Omental fat pad (tissue), 4 donors: Measurements from ENCODE around the gene PNO1. TPM values are rescaled to one million over a fixed set of nuclear protein-coding genes. Genes with fewer than 3 reads are reported as not detected.
A peak's percentile ranks its signal among the peaks of the same experiment; 100 is the strongest.
"Not testable (repeated sequence)": the region's sequence is repeated elsewhere in the genome, so short reads cannot be mapped to it uniquely, and the experiment has no call there.

Experiments used
- ATAC-seq: fragments of 150-250 bp; one replicate; pipeline ENCODE4 v1.9.1; 2016; ENCODE audit warnings: mild to moderate bottlenecking, moderate library complexity; ENCODE audit not compliant: low FRiP score
- DNase-seq: peaks from one replicate; pipeline ENCODE4 v3.0.0-alpha.2; 2019; ENCODE audit warnings: low spot score
- CTCF ChIP-seq, 3 donors: fragments of 450-650 bp; IDR thresholded peaks; one replicate each; pipeline ENCODE4 v1.5.1; 2016 to 2017; ENCODE audit warnings: antibody characterized with exemption in 3 of 3, mild to moderate bottlenecking in 3 of 3, moderate library complexity in 2 of 3
- total RNA-seq, 4 donors: library from RNA; depleted of rRNA; stranded (reverse); fragments of >200 nt; gene quantifications; one replicate each; pipeline ENCODE4 v1.1.0, GENCODE V29; 2016

The PNO1 gene
- total RNA-seq = 10 to 100 TPM; 13.4 to 65.9 (median 21.9) TPM

GRCh38 chr2:68157402-68158133 lies at the start of gene PNO1:
TSS of gene PNO1 (plus strand) at chr2:68157888. CDS start at chr2:68157935, 47 bp downstream.
- ATAC-seq = peak; percentile 99
- TF ChIP-seq CTCF (IDR thresholded peaks at IDR 0.05) = no peak
- peak; percentile 86 for DNase-seq

- TF ChIP-seq CTCF (IDR thresholded peaks at IDR 0.05) = no peak
- DNase-seq (no peak), ATAC-seq (no peak)
Observed at GRCh38 chr2:68108120-68108519, 49.6 kb upstream of the PNO1 start.

DNA sequence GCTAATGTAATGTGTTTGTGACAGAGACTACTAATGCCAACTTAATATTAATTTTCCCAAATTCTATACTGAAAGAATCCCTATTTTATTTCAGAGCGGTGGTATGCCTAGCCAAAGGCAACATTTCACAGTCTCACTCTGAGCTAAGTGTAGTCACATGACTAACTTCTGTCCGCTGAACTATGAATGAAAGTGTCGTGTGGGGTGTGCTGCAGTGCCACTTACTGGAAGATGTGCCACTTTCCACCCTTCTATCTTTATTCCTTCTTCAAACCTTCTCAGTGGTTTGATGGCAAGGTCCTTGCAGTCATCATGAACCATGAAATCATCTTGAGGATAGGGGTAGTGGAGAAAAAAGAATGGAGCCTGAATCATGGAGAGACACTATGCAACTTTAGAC lies 47.6 kb upstream of the PNO1 start:
- no peak for ATAC-seq
- DNase-seq = no peak
- no peak for TF ChIP-seq CTCF (IDR thresholded peaks at IDR 0.05)

- TF ChIP-seq CTCF (IDR thresholded peaks at IDR 0.05) = no peak
- DNase-seq = no peak
- ATAC-seq = no peak
Observed at GRCh38 chr2:68115965-68116364, 41.7 kb upstream of the PNO1 start.

- not testable (repeated sequence) for DNase-seq, ATAC-seq
Observed at GRCh38 chr2:68117922-68118321, 39.8 kb upstream of the PNO1 start.

- no peak for DNase-seq
- TF ChIP-seq CTCF (IDR thresholded peaks at IDR 0.05) = no peak
- no peak for ATAC-seq
Observed at GRCh38 chr2:68118816-68119215, 38.9 kb upstream of the PNO1 start.

- no peak for TF ChIP-seq CTCF (IDR thresholded peaks at IDR 0.05)
- ATAC-seq = no peak
- DNase-seq = no peak
Observed at GRCh38 chr2:68119504-68119903, 38.2 kb upstream of the PNO1 start.
